CD4-positive, alpha-beta T cell treated with Interleukin-17A for 4 hours (primary cell): ENCODE results near the gene PSG6.
"Not testable (repeated sequence)": the region's sequence is repeated elsewhere in the genome, so short reads cannot be mapped to it uniquely, and the experiment has no call there.

Source experiments
- DNase-seq: peaks from one replicate; pipeline ENCODE4 v3.0.0-alpha.2; 2020; ENCODE audit warnings: mixed read lengths

Gene PSG6

DNA sequence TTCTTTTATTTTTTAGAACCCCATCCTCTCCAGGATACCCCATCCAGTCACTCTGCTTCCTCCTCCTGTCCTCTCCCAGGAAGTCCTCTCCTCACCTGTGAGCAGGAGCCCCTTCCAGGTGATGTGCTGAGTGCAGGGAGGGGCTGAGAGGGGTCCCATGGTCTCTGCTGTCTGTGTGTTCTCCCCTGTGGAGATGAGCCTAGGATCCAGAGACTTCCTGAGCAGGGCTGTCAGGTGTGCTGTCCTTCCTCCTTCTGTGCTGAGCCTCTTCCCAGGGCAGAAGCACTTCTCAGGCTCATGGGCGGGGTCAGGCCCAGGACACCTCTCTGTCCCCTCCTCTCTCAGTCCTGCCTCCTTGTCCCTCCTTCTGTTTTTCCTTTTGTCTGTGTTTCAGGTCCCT, at the start of gene PSG6:
TSS of gene PSG6 (minus strand) at position 261 of the 400 bp plus-strand sequence. CDS start at position 159, 102 bp downstream.
- DNase-seq = not testable (repeated sequence)

GRCh38 chr19:42965176-42965575, 47.5 kb upstream of the PSG6 start:
- no peak for DNase-seq

- no peak for DNase-seq
These were observed 43.4 kb upstream of the PSG6 start for GRCh38 chr19:42961119-42961518.

GRCh38 chr19:42952126-42952525, 34.4 kb upstream of the PSG6 start:
- not testable (repeated sequence) for DNase-seq

DNA sequence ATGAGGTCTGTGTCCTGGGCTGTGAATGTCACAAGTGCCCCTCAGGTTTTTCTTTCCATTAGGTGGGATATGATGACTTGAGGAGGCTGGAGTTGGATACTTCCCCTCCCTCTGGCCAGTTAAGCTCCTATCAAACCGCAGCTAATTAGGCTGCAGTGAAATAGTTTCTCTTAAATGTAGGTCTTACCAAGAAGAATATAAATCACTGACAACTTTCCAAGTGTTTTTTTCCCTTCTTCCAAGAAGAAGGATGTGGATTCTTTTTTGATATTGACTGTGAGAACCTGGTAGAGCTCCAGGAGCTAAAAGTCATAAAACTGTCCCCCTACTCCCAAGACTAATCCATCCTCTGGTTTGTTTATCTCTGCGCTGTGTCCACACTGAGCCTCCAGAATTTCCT, 33.8 kb upstream of the PSG6 start:
- DNase-seq = not testable (repeated sequence)

- DNase-seq = no peak
These were observed 24.6 kb upstream of the PSG6 start for GRCh38 chr19:42942187-42942789.

GRCh38 chr19:42937107-42937506, 19.4 kb upstream of the PSG6 start, which contains the start of gene PSG7:
PSG7 (minus strand) TSS chr19:42937207; CDS start chr19:42937076, 131 bp downstream.
- not testable (repeated sequence) for DNase-seq

GRCh38 chr19:42934726-42935125, 17.0 kb upstream of the PSG6 start:
- not testable (repeated sequence) for DNase-seq

DNA sequence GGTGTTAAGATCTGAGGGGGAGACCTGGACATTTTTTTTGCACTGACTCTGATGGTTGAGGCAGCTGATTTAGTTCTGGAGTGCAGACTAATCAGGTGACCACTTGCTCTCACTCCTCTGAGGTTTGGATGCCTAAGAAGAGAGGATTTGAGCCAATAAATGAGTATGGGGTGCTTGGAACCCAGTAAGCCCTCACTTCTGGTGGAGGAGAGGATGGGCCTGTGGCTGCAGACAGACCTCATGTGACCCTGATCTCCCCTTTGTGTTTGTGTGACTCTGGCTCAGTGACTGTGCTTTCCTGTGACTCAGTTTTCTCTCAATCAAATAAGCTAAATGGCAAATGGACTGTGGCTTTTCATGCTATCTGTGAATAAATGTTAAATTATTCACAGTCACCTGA, 16.5 kb upstream of the PSG6 start:
- not testable (repeated sequence) for DNase-seq

DNA sequence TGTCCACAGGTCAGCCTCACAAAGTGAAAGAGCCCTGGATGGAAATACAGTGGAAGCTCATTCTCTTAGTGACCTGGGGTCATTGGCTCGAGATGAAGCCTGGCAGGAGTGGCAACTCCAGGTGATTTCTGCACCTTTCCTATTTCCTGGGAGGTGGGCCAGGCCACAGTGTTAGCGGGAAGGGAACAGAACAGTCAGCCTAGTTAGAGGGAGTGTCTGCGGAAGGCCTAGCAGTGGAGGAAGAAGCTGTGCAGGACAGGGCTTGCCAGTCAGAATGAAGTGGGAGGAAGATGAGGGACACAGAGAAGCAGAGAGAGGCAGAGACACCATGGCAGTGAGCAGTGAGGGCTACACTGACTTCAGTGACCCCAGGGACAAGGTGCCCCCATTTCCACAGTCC, 15.7 kb upstream of the PSG6 start:
- DNase-seq = not testable (repeated sequence)

DNA sequence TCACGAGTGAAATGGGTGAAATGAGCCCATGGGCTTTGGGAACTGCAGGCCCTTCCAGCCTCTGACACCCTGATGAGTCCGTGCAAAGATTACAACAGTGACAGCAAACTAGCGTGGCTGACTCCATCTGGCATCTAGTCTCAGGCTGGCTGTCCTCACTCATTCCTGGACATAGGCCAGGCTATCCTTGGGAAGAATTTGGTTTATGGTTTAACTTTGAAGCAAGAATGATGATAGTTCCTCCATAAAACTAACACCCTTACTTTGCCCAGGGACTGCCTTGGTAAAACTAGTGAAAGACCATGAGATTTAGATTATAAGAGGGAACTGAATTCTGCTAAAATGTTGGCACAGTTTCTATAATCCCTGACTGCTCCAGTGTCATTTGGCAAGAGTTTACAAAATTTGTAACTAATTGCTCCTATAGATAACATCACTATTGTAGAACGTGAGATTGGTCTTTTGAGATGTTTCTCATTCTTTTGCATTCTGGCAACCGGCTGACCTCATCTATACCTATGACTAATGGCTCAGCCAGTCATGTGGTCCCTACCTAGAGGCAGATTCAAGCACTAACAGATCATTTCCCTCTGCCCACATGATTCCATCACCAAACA, 14.9 kb upstream of the PSG6 start:
- not testable (repeated sequence) for DNase-seq

DNA sequence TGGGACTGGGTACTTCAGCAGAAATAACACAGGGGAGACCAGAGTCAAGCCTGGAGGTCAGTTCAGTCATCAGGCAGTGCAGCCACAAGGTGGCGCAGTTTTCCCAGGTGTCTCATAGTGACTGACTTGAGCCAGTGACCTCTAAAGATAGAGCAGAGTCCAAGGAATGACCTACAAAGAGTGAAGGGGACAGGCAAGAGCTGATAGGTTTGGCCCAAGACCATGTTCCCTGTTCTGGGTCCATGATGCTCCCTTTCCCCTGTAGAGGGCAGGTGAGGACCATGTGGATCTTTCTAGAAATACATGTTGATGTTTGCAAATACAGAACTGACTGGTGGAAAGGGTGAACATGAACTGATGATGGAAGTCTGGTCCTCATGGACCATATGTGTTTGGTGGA, 12.5 kb upstream of the PSG6 start:
- DNase-seq = not testable (repeated sequence)

DNA sequence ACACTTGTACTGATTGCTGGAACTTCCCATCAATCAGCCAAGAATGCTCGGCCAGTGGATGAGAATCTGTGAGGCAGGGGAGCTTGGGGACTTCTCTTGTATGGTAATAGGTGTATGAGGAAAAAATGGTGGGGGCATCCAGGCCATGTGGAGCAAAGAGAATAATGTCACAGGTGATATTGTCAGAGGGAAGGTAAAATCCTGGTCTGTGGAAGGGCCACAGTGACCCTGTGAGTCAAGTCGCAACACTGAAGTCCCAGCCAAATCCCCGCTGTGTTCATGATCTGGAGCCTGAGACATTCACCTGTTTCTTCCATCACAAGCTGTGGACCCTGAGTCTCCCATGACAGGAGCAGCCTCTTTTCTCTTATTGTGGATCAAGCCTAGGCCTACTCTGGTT, 11.2 kb upstream of the PSG6 start:
- DNase-seq = no peak

DNA sequence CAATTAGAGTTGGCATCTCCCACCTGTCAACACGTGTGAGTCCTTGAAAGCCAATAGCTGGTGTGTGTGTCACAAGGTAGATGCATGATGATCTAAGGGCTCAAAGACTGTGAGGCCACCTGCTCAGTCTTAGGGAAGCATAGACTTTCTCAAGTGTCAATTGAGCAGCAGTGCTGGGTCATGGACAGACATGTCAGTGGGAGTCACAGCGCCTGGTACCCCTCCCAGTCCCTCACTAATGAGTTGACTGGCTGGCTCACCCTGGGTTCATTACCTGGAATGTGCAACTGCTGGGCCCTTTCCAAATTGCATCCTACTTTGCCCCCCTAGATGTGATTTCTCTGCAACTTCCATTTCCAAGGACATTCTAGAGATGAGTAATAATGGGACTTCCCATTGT, 9.1 kb upstream of the PSG6 start:
- no peak for DNase-seq

DNA sequence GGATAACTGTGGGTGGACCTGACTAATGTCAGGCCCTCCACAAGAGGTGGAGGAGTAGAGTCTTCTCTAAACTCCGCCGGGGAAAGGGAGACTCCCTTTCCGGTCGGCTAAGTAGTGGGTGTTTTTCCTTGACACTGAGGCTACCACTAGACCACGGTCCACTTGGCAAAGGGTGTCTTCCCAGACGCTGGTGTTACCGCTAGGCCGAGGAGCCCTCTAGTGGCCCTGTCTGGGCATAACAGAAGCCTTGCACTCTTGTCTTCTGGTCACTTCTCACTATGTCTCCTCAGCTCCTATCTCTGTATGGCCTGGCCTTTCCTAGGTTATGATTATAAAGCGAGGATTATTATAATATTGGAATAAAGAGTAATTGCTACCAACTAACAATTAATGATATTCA, 5.4 kb upstream of the PSG6 start:
- peak; percentile 6 for DNase-seq

DNA sequence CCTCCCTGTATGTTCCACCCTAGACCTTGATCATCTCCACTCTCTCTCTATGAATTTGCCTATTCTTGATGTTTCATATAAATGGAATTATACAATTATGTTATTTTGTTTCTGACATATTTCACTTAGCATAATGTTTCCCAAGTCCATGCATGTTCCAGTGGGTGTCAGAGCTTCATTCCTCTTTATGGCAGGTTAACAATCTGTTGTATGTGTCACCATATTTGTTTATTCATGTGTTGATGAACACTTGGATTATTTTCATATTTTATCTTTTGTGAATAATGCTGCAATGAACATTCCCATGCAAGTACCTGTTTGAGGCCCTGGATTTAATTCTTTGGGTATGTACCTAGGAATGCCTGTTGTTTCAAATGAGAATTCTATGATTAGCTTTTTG, 3.3 kb upstream of the PSG6 start:
- DNase-seq = not testable (repeated sequence)

DNA sequence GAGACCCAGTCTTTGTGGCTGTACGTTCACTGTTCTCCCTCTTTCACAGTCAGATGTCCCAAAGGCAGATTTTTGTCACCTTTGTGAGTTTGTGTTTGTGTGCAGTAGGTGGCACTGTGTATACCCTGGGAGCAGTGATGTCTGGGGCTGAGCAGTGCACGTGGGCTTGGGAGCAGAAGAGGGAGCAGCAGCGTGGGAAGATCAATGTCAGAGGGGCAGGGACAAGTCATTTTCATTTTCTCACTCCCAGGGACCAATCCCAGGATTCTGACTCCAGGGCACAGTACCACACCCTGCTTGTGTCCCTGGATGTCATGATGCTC, 2.0 kb upstream of the PSG6 start:
- DNase-seq = no peak

DNA sequence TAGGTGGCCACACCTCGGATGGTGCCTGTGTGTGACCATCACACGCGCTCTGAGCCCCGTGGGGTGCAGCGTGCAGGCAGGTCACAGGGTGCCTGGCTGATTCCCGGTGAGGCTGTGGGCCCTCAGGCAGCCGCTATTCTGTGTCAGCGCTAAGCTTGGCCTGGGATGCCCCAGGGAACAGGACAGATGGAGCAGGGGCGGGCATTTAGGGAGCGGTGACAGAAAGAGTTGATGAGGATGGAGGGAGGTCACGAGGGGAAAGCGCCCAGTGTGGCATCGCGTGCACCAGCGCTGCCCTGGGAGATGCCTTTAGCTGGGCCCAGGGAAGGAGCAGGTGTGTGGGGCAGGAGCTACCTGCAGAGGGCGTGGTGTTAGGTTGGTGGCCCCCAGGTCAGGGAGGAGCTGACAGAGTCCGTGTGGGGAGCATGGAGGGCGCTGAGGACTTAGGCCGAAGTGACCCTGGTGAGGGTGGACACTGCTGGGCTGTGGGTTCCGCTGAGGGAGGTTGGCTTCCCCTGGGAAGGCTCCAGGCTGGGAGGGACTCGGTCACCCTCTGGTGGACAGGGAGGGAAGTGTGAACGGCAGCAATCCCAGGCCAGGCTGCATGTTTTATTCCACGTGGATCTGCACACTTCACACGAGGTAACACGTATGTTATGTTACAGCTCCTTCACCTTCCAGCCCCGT, 1.5 kb upstream of the PSG6 start:
- DNase-seq = not testable (repeated sequence)

DNA sequence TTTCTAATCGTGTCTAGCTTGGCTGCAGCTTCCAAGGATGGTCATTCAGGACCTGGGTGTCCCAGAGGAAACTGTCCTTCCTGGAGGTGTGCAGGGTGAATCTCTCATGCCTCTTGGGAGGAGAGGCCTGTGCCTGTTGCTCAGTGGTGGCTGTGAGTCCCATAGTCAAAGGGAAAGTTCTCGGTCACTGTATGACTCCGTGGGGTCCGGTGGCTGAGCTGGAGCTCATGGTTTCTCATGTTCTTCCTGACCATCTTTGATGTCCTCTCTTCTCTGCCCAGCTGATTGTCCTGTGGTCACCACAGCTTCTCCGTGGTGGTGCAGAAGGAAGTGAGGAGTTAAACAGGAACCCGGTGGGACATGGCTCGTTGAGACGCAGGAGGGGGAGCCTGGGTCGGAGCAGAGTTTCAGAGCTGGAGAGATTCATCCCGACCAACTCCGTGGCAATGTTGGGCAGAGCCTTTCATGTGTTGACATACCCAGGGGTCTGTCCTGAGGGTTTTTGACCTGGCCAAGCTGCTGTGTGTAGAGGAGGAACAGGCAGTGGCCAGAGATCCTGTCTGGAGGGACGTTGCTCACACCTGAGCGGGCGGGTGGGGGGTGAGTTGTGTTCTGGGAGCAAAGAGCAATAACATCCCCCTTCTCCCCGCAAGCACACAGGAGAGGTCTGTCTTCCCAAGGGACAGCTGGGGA, 829 bp upstream of the PSG6 start:
- DNase-seq = not testable (repeated sequence)

DNA sequence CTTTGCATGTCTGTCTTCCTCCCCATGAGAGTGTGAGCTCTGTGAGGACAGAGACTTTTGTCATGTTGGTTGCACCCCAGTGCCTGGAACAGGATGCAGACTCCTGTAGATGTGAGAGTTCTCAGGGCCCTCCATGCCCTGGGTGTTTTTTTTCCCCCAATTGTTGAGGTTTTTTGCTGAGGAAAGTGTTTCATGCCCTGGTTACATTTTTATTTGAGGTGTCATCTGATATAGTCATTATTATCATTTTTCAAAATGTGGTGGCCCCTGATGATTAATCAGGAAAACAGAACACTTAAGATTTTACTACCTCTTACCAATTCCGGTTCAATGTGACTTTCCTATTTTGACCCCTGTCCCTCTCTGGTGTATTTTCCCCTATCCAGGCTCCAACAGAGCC, 763 bp downstream of the PSG6 start:
- not testable (repeated sequence) for DNase-seq

- DNase-seq = not testable (repeated sequence)
These were observed 4.2 kb downstream of the PSG6 start for GRCh38 chr19:42913516-42913915.

- DNase-seq = not testable (repeated sequence)
These were observed 4.8 kb downstream of the PSG6 start for GRCh38 chr19:42912941-42913340.

DNA sequence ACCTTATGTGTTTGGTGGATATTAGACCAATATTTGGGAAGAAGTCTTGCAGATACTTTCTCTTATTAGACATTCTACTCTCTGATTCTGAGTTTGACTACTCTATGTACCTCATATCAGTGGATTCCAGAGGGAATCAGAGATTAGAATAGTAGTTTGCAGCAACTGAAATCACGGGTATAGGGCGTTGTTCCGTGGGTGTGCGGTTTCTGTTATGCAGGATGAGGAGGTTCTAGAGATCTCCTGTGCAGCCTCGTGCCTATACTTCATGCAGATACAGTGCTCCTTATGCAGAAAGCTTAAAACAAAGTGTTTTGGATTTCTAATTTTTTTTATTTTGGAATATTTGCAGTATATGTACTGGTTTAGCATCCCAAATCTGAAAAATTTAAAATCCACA, 6.0 kb downstream of the PSG6 start:
- not testable (repeated sequence) for DNase-seq

DNA sequence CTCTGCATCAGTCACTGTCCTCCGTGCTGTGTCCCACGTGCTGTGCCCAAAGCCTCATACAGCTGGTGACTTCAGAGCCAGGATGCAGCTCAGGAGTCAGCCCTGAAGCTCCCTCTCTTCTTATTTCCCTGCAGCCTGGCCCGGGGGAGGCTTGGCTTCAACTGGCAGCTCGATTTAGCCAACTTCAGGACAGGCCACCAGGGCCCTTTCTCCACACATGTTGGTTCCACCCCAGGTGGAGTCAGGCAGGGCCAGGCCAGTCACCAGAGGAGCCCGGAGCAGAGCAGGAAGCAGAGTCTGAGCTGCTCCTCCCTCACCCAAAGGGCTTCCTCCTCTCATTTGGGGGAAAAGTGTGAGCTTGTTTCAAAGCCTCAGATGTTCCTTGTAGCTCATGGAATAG, 11.5 kb downstream of the PSG6 start:
- not testable (repeated sequence) for DNase-seq
